ENCODE data around the gene NUP50. TPM values are rescaled to one million over a fixed set of nuclear protein-coding genes. Genes with fewer than 3 reads are reported as not detected.

The NUP50 gene
- total and polyA plus RNA-seq, 2 donors (not counting 1 experiment from before 2014, with no cell fraction given): 9.1 to 105 TPM

DNA sequence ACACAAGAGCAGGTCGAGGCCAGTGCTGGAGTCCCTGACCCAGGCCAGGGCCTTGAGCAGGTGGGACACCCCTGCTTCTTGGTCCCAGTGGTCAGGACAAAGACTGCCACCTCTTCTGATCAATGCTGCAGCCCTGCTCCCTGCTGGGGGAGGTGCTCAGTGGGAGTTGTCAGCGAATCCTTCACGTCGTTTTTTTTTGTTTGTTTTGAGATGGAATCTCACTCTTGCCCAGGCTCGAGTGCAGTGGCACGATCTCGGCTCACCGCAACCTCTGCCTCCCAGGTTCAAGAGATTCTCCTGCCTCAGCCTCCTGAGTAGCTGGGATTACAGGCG lies 34.7 kb downstream of the NUP50 start:
- H3K9me3 Mint-ChIP-seq (ENCODE audit: insufficient read depth): no peaks in the 10 kb centered on the region

DNA sequence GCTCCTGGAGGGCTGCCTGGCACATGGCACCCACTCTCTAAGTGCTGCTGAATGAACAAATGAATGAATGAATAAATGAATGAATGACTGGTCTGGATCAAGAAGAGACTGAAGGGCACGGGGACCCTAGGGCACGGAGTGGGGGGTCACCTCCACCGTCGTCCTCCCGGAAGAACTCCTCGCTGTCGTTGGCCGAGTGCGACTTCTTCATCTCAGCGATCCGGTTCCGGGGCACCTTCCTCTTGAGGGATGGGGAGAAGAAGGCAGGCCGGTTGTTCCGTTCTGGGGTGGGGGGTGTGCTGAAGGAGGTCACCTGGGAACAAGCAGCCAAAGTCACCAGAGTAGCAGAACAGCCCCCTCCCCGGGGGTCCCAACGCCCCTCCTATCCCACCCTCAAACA lies 36.0 kb downstream of the NUP50 start:
- H3K27me3 ChIP-seq (replicated peaks in 1 of 4; ENCODE audit: control extremely low read depth in 1 of 4, control insufficient read depth in 3 of 4, insufficient read depth in 4 of 4, low read length in 3 of 4): no peaks in the 10 kb centered on the region
- Mint-ChIP-seq H3K27me3 (no peaks in the 10 kb centered on the region), H3K27ac (no peak overlapping the region), H3K4me1 (no peaks in the 10 kb centered on the region), H3K4me3 (no peak overlapping the region), H3K9me3 (ENCODE audit: insufficient read depth) (no peaks in the 10 kb centered on the region)
- no peak overlapping the region for H3K4me2 ChIP-seq (replicated peaks; ENCODE audit: low read depth, low read length, poor library complexity, severe bottlenecking)
- H2AFZ ChIP-seq (ENCODE audit: insufficient read depth, low read depth, low read length, poor library complexity, severe bottlenecking): no peak overlapping the region
- H3K27ac ChIP-seq (ENCODE audit: low read length in 2 of 2): no peak overlapping the region
- CTCF ChIA-PET: no interaction called here
- H3K9ac ChIP-seq (ENCODE audit: low read length): no peak overlapping the region
- no peak for ATAC-seq (ENCODE audit: low read depth)
- H3K4me1 ChIP-seq (ENCODE audit: control insufficient read depth in 2 of 2, insufficient read depth in 2 of 2, low read length in 2 of 2): no peaks in the 10 kb centered on the region
- DNase-seq: no peak
- H3K36me3 ChIP-seq (replicated peaks in 1 of 2; ENCODE audit: control extremely low read depth in 1 of 2, control insufficient read depth in 1 of 2, extremely low read depth in 1 of 2, insufficient read depth in 2 of 2, low read length in 1 of 2): peaks cover 0 to 77% of the 10 kb centered on the region in 2 experiments
- H3K4me3 ChIP-seq (ENCODE audit: control extremely low read depth in 1 of 5, extremely low read depth in 1 of 5, insufficient read depth in 1 of 5, low read depth in 2 of 5, low read length in 4 of 5): no peak overlapping the region
- intact Hi-C loops (cut with micrococcal nuclease): no loop called here
- POLR2A ChIA-PET: no interaction called here
- no peaks in the 10 kb centered on the region for H4K20me1 ChIP-seq (ENCODE audit: control insufficient read depth, insufficient read depth, low read length, poor library complexity, severe bottlenecking)
- TF ChIP-seq, protein P1, sequence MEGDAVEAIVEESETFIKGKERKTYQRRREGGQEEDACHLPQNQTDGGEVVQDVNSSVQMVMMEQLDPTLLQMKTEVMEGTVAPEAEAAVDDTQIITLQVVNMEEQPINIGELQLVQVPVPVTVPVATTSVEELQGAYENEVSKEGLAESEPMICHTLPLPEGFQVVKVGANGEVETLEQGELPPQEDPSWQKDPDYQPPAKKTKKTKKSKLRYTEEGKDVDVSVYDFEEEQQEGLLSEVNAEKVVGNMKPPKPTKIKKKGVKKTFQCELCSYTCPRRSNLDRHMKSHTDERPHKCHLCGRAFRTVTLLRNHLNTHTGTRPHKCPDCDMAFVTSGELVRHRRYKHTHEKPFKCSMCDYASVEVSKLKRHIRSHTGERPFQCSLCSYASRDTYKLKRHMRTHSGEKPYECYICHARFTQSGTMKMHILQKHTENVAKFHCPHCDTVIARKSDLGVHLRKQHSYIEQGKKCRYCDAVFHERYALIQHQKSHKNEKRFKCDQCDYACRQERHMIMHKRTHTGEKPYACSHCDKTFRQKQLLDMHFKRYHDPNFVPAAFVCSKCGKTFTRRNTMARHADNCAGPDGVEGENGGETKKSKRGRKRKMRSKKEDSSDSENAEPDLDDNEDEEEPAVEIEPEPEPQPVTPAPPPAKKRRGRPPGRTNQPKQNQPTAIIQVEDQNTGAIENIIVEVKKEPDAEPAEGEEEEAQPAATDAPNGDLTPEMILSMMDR (IDR thresholded peaks at IDR 0.05): no peak
- no peak for TF ChIP-seq EZH2 (IDR thresholded peaks at IDR 0.05; ENCODE audit: borderline replicate concordance, insufficient read depth, low read depth, low read length, poor library complexity, severe bottlenecking)
- H3K9me3 ChIP-seq (ENCODE audit: control extremely low read depth in 1 of 3, control insufficient read depth in 2 of 3, insufficient read depth in 1 of 3, low read length in 2 of 3): no peaks in the 10 kb centered on the region
- WGBS (ENCODE audit: insufficient coverage): 98% methylated on average over 14 of the region's 16 CpGs
- H3K79me2 ChIP-seq (ENCODE audit: control insufficient read depth, insufficient read depth, low read length): no peaks in the 10 kb centered on the region

More for the DNA sequence above, 34.7 kb downstream of the NUP50 start:
- H2AFZ ChIP-seq (ENCODE audit: insufficient read depth, low read depth, low read length, poor library complexity, severe bottlenecking): no peak overlapping the region
- intact Hi-C loops (cut with micrococcal nuclease): no loop called here
- Mint-ChIP-seq H3K27me3 (no peaks in the 10 kb centered on the region), H3K27ac (no peak overlapping the region), H3K4me3 (no peak overlapping the region), H3K4me1 (no peaks in the 10 kb centered on the region)
- no peak for DNase-seq
- H3K9ac ChIP-seq (ENCODE audit: low read length): no peak overlapping the region
- ATAC-seq (ENCODE audit: low read depth): no peak
- 88% methylated on average over 4 of the region's 9 CpGs for WGBS (ENCODE audit: insufficient coverage)
- no peaks in the 10 kb centered on the region for H3K4me1 ChIP-seq (ENCODE audit: control insufficient read depth in 2 of 2, insufficient read depth in 2 of 2, low read length in 2 of 2)
- H4K20me1 ChIP-seq (ENCODE audit: control insufficient read depth, insufficient read depth, low read length, poor library complexity, severe bottlenecking): no peaks in the 10 kb centered on the region
- no peaks in the 10 kb centered on the region for H3K79me2 ChIP-seq (ENCODE audit: control insufficient read depth, insufficient read depth, low read length)
- no peaks in the 10 kb centered on the region for H3K9me3 ChIP-seq (ENCODE audit: control extremely low read depth in 1 of 3, control insufficient read depth in 2 of 3, insufficient read depth in 1 of 3, low read length in 2 of 3)
- no peak overlapping the region for H3K27ac ChIP-seq (ENCODE audit: low read length in 2 of 2)
- H3K27me3 ChIP-seq (replicated peaks in 1 of 4; ENCODE audit: control extremely low read depth in 1 of 4, control insufficient read depth in 3 of 4, insufficient read depth in 4 of 4, low read length in 3 of 4): no peaks in the 10 kb centered on the region
- peaks cover 0 to 69% of the 10 kb centered on the region in 2 experiments for H3K36me3 ChIP-seq (replicated peaks in 1 of 2; ENCODE audit: control extremely low read depth in 1 of 2, control insufficient read depth in 1 of 2, extremely low read depth in 1 of 2, insufficient read depth in 2 of 2, low read length in 1 of 2)
- ChIA-PET CTCF (no interaction called here), POLR2A (no interaction called here)
- TF ChIP-seq EZH2 (IDR thresholded peaks at IDR 0.05; ENCODE audit: borderline replicate concordance, insufficient read depth, low read depth, low read length, poor library complexity, severe bottlenecking): no peak
- TF ChIP-seq, protein P1 (IDR thresholded peaks at IDR 0.05): no peak
- H3K4me3 ChIP-seq (ENCODE audit: control extremely low read depth in 1 of 5, extremely low read depth in 1 of 5, insufficient read depth in 1 of 5, low read depth in 2 of 5, low read length in 4 of 5): no peak overlapping the region
- H3K4me2 ChIP-seq (replicated peaks; ENCODE audit: low read depth, low read length, poor library complexity, severe bottlenecking): no peak overlapping the region
